ENCODE results near the gene MMP17. TPM values are rescaled to one million over a fixed set of nuclear protein-coding genes. Genes with fewer than 3 reads are reported as not detected.

The MMP17 gene
- polyA plus RNA-seq, 1 of the 3 experiments (the other 2 are of a cell fraction): 14.0 TPM

DNA sequence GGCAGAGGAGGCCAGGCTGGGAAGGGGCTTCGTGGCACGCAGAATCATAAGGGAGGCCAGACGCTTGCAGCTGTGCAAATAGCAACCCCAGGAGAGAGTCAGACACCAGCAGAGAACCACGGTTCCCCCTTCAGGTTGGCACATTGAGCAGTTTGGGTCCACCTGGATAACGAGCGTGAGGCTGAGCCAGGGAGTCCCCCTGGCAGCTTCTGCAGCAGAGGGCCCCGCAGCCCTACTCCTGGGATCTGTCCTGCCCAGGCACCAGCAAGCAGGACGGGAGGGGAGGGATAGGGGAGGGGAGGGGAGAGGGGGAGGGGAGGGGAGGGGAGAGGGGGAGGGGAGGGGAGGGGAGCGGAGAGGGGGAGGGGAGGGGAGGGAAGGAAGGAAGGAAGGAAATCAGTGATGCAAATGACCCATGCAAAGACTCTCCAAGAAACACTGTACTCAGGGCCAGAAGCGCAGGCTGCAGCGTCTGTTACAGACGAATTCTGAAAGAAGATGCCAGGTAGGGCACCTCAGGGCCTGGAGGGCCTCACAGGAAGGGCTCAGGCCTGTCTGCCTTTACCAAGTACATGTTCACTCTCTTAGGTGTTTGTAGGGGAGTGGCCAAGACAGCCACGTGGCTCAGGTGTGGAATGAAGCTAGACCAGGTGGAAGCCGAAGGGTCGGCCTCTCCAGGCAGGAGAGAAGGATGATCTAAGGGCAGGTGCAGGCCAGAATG, 32.3 kb upstream of the MMP17 start:
- H3K4me1 ChIP-seq (ENCODE audit: control insufficient read depth in 1 of 2, insufficient read depth in 2 of 2, low read depth in 1 of 2, low read length in 1 of 2): no peaks in the 10 kb centered on the region
- WGBS (ENCODE audit: low lambda C conversion rate): 87% methylated on average over 12 of the region's 15 CpGs
- peaks cover 9 to 40% of the 10 kb centered on the region in 2 experiments for H3K36me3 ChIP-seq (replicated peaks in 1 of 2; ENCODE audit: control insufficient read depth in 1 of 2, insufficient read depth in 2 of 2, low read length in 1 of 2)
- no peak overlapping the region for H3K27ac ChIP-seq (ENCODE audit: low read depth in 2 of 2, low read length in 1 of 2)
- CTCF ChIA-PET: no interaction called here
- no peaks in the 10 kb centered on the region for H3K79me2 ChIP-seq (ENCODE audit: insufficient read depth)
- H3F3A ChIP-seq (replicated peaks; ENCODE audit: insufficient read depth): peaks cover under 1% of the 10 kb centered on the region
- no peak overlapping the region for H2AFZ ChIP-seq (ENCODE audit: low read depth)
- DNase-seq: no peak
- H4K20me1 ChIP-seq (ENCODE audit: insufficient read depth): no peaks in the 10 kb centered on the region
- H3K9me3 ChIP-seq: no peaks in the 10 kb centered on the region
- H3K9me2 ChIP-seq: no peaks in the 10 kb centered on the region
- TF ChIP-seq CHD2 (IDR thresholded peaks at IDR 0.05; ENCODE audit: low read length, partially characterized antibody) (no peak), FOSL2 (IDR thresholded peaks at IDR 0.05; ENCODE audit: borderline replicate concordance, low read depth) (no peak), RCOR1 (IDR thresholded peaks at IDR 0.05; ENCODE audit: low read length) (no peak), JUND (IDR thresholded peaks at IDR 0.05) (no peak)
- H3K4me3 ChIP-seq (ENCODE audit: low read depth in 2 of 2, low read length in 1 of 2): no peak overlapping the region
- no peak overlapping the region for H3K4me2 ChIP-seq
- no peaks in the 10 kb centered on the region for H3K27me3 ChIP-seq (ENCODE audit: insufficient read depth)
- POLR2A ChIA-PET: no interaction called here
- H3K9ac ChIP-seq: no peak overlapping the region

- Histone ChIP-seq H3K9me2 (no peaks in the 10 kb centered on the region), H3K4me2 (no peak overlapping the region), H3K9me3 (no peaks in the 10 kb centered on the region), H3K9ac (no peak overlapping the region), H3K27ac (ENCODE audit: low read depth in 2 of 2, low read length in 1 of 2) (no peak overlapping the region), H2AFZ (ENCODE audit: low read depth) (no peak overlapping the region), H3K79me2 (ENCODE audit: insufficient read depth) (no peaks in the 10 kb centered on the region), H3K36me3 (replicated peaks in 1 of 2; ENCODE audit: control insufficient read depth in 1 of 2, insufficient read depth in 2 of 2, low read length in 1 of 2) (peaks cover 7 to 40% of the 10 kb centered on the region in 2 experiments), H3F3A (replicated peaks; ENCODE audit: insufficient read depth) (no peaks in the 10 kb centered on the region), H4K20me1 (ENCODE audit: insufficient read depth) (no peaks in the 10 kb centered on the region), H3K4me3 (ENCODE audit: low read depth in 2 of 2, low read length in 1 of 2) (no peak overlapping the region), H3K4me1 (ENCODE audit: control insufficient read depth in 1 of 2, insufficient read depth in 2 of 2, low read depth in 1 of 2, low read length in 1 of 2) (no peaks in the 10 kb centered on the region), H3K27me3 (ENCODE audit: insufficient read depth) (no peaks in the 10 kb centered on the region)
- DNase-seq: no peak
- POLR2A ChIA-PET: no interaction called here
- CTCF ChIA-PET: no interaction called here
- 100% methylated on average over 6 of the region's 6 CpGs for WGBS (ENCODE audit: low lambda C conversion rate)
- TF ChIP-seq RCOR1 (IDR thresholded peaks at IDR 0.05; ENCODE audit: low read length) (no peak), MXI1 (IDR thresholded peaks at IDR 0.05; ENCODE audit: low read depth, low read length) (no peak), TAF1 (IDR thresholded peaks at IDR 0.05; ENCODE audit: borderline replicate concordance, low read depth, low read length) (no peak), FOSL2 (IDR thresholded peaks at IDR 0.05; ENCODE audit: borderline replicate concordance, low read depth) (no peak), USF2 (IDR thresholded peaks at IDR 0.05; ENCODE audit: borderline replicate concordance, low read depth, low read length) (no peak), GATA2 (CRISPR knock-in tag; IDR thresholded peaks at IDR 0.05) (no peak), JUND (IDR thresholded peaks at IDR 0.05) (no peak), MAX (IDR thresholded peaks at IDR 0.05; ENCODE audit: low read depth) (no peak), CHD2 (IDR thresholded peaks at IDR 0.05; ENCODE audit: low read length, partially characterized antibody) (no peak), EP300 (IDR thresholded peaks at IDR 0.05; ENCODE audit: borderline replicate concordance in 1 of 2, low read depth in 1 of 2, low read length in 1 of 2) (no peak), RAD21 (IDR thresholded peaks at IDR 0.05; ENCODE audit: low read length) (no peak), NRF1 (IDR thresholded peaks at IDR 0.05; ENCODE audit: low read depth, low read length) (no peak), ELF1 (IDR thresholded peaks at IDR 0.05) (no peak)
- TF ChIP-seq, protein P1, sequence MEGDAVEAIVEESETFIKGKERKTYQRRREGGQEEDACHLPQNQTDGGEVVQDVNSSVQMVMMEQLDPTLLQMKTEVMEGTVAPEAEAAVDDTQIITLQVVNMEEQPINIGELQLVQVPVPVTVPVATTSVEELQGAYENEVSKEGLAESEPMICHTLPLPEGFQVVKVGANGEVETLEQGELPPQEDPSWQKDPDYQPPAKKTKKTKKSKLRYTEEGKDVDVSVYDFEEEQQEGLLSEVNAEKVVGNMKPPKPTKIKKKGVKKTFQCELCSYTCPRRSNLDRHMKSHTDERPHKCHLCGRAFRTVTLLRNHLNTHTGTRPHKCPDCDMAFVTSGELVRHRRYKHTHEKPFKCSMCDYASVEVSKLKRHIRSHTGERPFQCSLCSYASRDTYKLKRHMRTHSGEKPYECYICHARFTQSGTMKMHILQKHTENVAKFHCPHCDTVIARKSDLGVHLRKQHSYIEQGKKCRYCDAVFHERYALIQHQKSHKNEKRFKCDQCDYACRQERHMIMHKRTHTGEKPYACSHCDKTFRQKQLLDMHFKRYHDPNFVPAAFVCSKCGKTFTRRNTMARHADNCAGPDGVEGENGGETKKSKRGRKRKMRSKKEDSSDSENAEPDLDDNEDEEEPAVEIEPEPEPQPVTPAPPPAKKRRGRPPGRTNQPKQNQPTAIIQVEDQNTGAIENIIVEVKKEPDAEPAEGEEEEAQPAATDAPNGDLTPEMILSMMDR (IDR thresholded peaks at IDR 0.05): no peak
- TF ChIP-seq, protein P2, sequence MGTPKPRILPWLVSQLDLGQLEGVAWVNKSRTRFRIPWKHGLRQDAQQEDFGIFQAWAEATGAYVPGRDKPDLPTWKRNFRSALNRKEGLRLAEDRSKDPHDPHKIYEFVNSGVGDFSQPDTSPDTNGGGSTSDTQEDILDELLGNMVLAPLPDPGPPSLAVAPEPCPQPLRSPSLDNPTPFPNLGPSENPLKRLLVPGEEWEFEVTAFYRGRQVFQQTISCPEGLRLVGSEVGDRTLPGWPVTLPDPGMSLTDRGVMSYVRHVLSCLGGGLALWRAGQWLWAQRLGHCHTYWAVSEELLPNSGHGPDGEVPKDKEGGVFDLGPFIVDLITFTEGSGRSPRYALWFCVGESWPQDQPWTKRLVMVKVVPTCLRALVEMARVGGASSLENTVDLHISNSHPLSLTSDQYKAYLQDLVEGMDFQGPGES (IDR thresholded peaks at IDR 0.05; ENCODE audit: low read depth, low read length): no peak
Observed at GRCh38 chr12:131796411-131796736, 31.8 kb upstream of the MMP17 start.
